ENCODE measurements around the gene PACSIN2.

DNA sequence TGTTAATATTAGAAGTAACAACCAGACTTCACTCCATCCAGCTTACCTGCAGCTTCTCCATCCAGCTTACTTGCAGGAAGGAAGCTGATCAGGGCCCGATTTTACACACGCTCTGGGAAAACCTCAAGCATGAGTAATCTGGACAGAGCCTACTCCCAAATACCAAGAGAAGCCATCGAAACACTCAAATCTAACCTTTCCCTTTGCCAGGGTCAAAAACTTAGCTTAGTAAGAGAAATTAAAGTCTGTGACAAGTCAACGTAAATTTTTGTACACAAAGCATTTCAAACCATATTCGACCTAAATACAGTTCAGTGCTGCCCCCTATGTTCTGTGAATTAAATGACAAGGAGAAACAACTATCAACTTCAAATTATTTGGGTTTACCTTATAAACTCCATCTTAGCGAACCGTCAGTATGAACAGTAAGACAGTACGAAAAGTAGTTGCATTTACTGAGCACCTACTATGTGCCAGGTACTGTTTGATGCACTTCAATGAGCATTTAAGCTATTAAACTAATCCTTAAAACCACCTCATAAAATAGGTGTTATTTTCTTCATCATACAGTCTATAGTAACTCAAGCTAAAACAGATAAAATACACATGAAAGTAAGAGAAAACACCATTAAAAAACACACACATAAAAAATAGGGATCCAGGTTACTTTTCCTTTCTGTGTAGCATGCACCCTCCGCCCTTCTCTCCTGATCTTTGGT, 194.7 kb downstream of the PACSIN2 start:
- TF ChIP-seq, protein P1, sequence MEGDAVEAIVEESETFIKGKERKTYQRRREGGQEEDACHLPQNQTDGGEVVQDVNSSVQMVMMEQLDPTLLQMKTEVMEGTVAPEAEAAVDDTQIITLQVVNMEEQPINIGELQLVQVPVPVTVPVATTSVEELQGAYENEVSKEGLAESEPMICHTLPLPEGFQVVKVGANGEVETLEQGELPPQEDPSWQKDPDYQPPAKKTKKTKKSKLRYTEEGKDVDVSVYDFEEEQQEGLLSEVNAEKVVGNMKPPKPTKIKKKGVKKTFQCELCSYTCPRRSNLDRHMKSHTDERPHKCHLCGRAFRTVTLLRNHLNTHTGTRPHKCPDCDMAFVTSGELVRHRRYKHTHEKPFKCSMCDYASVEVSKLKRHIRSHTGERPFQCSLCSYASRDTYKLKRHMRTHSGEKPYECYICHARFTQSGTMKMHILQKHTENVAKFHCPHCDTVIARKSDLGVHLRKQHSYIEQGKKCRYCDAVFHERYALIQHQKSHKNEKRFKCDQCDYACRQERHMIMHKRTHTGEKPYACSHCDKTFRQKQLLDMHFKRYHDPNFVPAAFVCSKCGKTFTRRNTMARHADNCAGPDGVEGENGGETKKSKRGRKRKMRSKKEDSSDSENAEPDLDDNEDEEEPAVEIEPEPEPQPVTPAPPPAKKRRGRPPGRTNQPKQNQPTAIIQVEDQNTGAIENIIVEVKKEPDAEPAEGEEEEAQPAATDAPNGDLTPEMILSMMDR (IDR thresholded peaks at IDR 0.05) = peak in 4 of 7 experiments; percentile 29 to 67 (median 41)
- TF ChIP-seq POLR2AphosphoS5 (IDR thresholded peaks at IDR 0.05) (no peak), POLR2A (IDR thresholded peaks at IDR 0.05) (no peak)
